GM19468 (cell line): Measurements from ENCODE around the gene ITGB5.

Experiments used
- ATAC-seq: cut with Tn5 transposase; IDR thresholded peaks from one replicate; pipeline ENCODE4 v1.9.1; 2021; ENCODE audit warnings: mild to moderate bottlenecking, moderate library complexity, moderate number of reproducible peaks; ENCODE audit not compliant: unreplicated experiment; ENCODE audit errors: extremely low read depth

Gene ITGB5

GRCh38 chr3:124777762-124778470 lies 109.2 kb downstream of the ITGB5 start:
- ATAC-seq: no peak

- no peak for ATAC-seq
Observed at GRCh38 chr3:124776856-124777255, 110.3 kb downstream of the ITGB5 start.

GRCh38 chr3:124775877-124776276 lies 111.3 kb downstream of the ITGB5 start:
- no peak for ATAC-seq

GRCh38 chr3:124774841-124775402 lies 112.2 kb downstream of the ITGB5 start:
- ATAC-seq: no peak

- ATAC-seq: no peak
Observed at GRCh38 chr3:124774327-124774718, 112.8 kb downstream of the ITGB5 start.

- no peak for ATAC-seq
Observed at GRCh38 chr3:124773351-124774326, 113.5 kb downstream of the ITGB5 start.

GRCh38 chr3:124772081-124772831 lies 114.9 kb downstream of the ITGB5 start:
- ATAC-seq: no peak

- ATAC-seq: no peak
Observed at GRCh38 chr3:124771083-124771445, 116.1 kb downstream of the ITGB5 start.

- no peak for ATAC-seq
Observed at GRCh38 chr3:124770336-124771082, 116.7 kb downstream of the ITGB5 start.

GRCh38 chr3:124769462-124769861 lies 117.7 kb downstream of the ITGB5 start:
- no peak for ATAC-seq

- ATAC-seq: no peak
Observed at GRCh38 chr3:124768812-124769211, 118.4 kb downstream of the ITGB5 start.

- no peak for ATAC-seq
Observed at GRCh38 chr3:124767691-124768090, 119.5 kb downstream of the ITGB5 start.

- ATAC-seq: no peak
Observed at GRCh38 chr3:124767264-124767663, 119.9 kb downstream of the ITGB5 start.

- ATAC-seq: no peak
Observed at GRCh38 chr3:124766113-124767095, 120.8 kb downstream of the ITGB5 start.

- ATAC-seq: no peak
Observed at GRCh38 chr3:124765197-124765840, 121.8 kb downstream of the ITGB5 start.

- ATAC-seq: no peak
Observed at GRCh38 chr3:124764746-124765145, 122.4 kb downstream of the ITGB5 start.

GRCh38 chr3:124763644-124764358 lies 123.4 kb downstream of the ITGB5 start:
- ATAC-seq: no peak
